OCI-LY1 (cell line): Measurements from ENCODE around the gene RANBP17.

Experiments used
- H2AFZ ChIP-seq: fragments of 200-600 bp; sonication (generic), shearing (Covaris generic); 2 replicates; pipeline ENCODE4 v1.6.0; 2014; ENCODE audit warnings: antibody characterized with exemption, mild to moderate bottlenecking, low read length
- H3F3A ChIP-seq: fragments of 200-600 bp; sonication (generic), shearing (Covaris generic); 2 replicates; pipeline ENCODE4 v1.6.0; 2014; ENCODE audit warnings: mild to moderate bottlenecking, antibody characterized with exemption, low read length, moderate library complexity; ENCODE audit not compliant: insufficient read depth
- H3K27ac ChIP-seq: fragments of 200-600 bp; sonication (generic); 2 replicates; pipeline ENCODE4 v1.5.1; 2014; ENCODE audit warnings: low read length, mixed run types, mild to moderate bottlenecking, low read depth; ENCODE audit not compliant: poor library complexity, severe bottlenecking
- H3K27me3 ChIP-seq: fragments of 200-600 bp; sonication (generic); 2 replicates; pipeline ENCODE4 v1.6.0; 2014; ENCODE audit warnings: antibody characterized with exemption, mild to moderate bottlenecking, low read length, moderate library complexity; ENCODE audit not compliant: insufficient read depth
- H3K36me3 ChIP-seq: fragments of 200-600 bp; sonication (generic); 2 replicates; pipeline ENCODE4 v1.6.1; 2014; ENCODE audit warnings: mild to moderate bottlenecking, antibody characterized with exemption, low read length, moderate library complexity, mixed read lengths; ENCODE audit not compliant: insufficient read depth
- H3K4me1 ChIP-seq: fragments of 200-600 bp; sonication (generic); 2 replicates; pipeline ENCODE4 v1.5.1; 2014; ENCODE audit warnings: mild to moderate bottlenecking, low read length, moderate library complexity; ENCODE audit not compliant: insufficient read depth, severe bottlenecking
- H3K4me2 ChIP-seq: fragments of 200-600 bp; sonication (generic), shearing (Covaris generic); 2 replicates; pipeline ENCODE4 v1.6.1; 2014; ENCODE audit warnings: low read length
- H3K4me3 ChIP-seq: fragments of 200-600 bp; sonication (generic); 2 replicates; pipeline ENCODE4 v1.5.1; 2014; ENCODE audit warnings: low read length, low read depth, mild to moderate bottlenecking, mixed read lengths; ENCODE audit not compliant: poor library complexity, severe bottlenecking
- H3K79me2 ChIP-seq: fragments of 200-600 bp; shearing (Covaris generic); 2 replicates; pipeline ENCODE4 v1.6.1; 2016; ENCODE audit warnings: mixed run types, low read length, mixed read lengths; ENCODE audit not compliant: insufficient read depth
- H3K9ac ChIP-seq: fragments of 200-600 bp; sonication (generic), shearing (Covaris generic); 2 replicates; pipeline ENCODE4 v1.6.1; 2014; ENCODE audit warnings: mild to moderate bottlenecking, low read length, mixed read lengths
- H3K9me2 ChIP-seq: fragments of 200-600 bp; sonication (generic), shearing (Covaris generic); 2 replicates; pipeline ENCODE4 v1.6.1; 2014; ENCODE audit warnings: low read depth, mild to moderate bottlenecking, low read length, mixed read lengths
- H3K9me3 ChIP-seq: fragments of 200-600 bp; shearing (Covaris generic); 2 replicates; pipeline ENCODE4 v1.6.1; 2014; ENCODE audit warnings: low read length, mixed read lengths
- H4K20me1 ChIP-seq: fragments of 200-600 bp; sonication (generic), shearing (Covaris generic); 2 replicates; pipeline ENCODE4 v1.6.0; 2016; ENCODE audit warnings: mild to moderate bottlenecking, low read length; ENCODE audit not compliant: insufficient read depth
- CTCF ChIP-seq: fragments of 200-600 bp; sonication (generic), shearing (Covaris generic); IDR thresholded peaks from 2 replicates; pipeline ENCODE4 v1.5.1; 2017; ENCODE audit warnings: mild to moderate bottlenecking, antibody characterized with exemption, low read length, moderate library complexity, mixed read lengths
- EZH2 ChIP-seq: fragments of 200-600 bp; sonication (generic), shearing (Covaris generic); IDR thresholded peaks from 2 replicates; pipeline ENCODE4 v1.8.0; 2017; ENCODE audit warnings: borderline replicate concordance, mixed run types, mild to moderate bottlenecking, antibody characterized with exemption, low read length, moderate library complexity, mixed read lengths

RANBP17 gene

DNA sequence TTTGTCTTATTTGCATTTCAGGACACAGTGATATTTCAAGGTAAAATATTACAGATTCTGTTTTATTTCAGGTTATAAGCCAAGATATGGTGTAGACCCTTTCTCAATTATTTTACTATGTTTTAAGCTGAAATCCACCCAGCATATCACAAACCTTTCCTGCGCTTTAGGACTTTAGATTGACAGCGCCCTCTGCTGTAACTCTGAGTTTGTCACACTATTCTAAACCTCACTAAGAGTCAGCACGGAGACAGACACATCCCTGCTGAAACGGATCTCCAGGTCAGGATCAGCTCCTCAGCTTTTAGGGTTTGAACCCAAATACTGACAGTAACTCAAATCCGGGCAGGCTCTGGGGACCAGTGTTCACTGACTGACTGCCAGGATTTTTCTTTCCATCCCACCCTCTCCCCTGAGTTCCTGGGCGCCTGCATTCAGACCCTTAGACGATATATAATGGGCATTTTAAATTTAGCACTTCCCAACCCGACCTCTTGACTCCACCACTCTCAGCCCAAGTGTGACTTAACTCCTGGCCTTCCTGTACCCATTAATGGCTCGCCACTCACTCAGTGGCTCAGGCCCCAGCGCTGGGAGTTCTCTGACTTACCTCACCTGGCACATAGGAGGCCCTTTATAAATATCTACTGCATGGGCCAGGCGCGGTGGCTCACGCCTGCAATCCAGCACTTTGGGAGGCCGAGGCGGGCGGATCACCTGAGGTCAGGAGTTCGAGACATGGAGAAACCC lies 480.7 kb downstream of the RANBP17 start:
- no peaks in the 10 kb centered on the region for H3K79me2 ChIP-seq
- no peaks in the 10 kb centered on the region for H4K20me1 ChIP-seq
- no peaks in the 10 kb centered on the region for H3K9me2 ChIP-seq
- no peak for TF ChIP-seq EZH2
- TF ChIP-seq CTCF = peak; percentile 71
- no peak overlapping the region for H3K27ac ChIP-seq
- H3K4me1 ChIP-seq = no peaks in the 10 kb centered on the region
- H3K9me3 ChIP-seq = no peaks in the 10 kb centered on the region
- H2AFZ ChIP-seq = no peak overlapping the region
- no peak overlapping the region for H3K4me2 ChIP-seq
- H3K36me3 ChIP-seq = no peaks in the 10 kb centered on the region
- no peak overlapping the region for H3K4me3 ChIP-seq
- no peak overlapping the region for H3K9ac ChIP-seq
- no peaks in the 10 kb centered on the region for H3F3A ChIP-seq
- H3K27me3 ChIP-seq = no peaks in the 10 kb centered on the region

GRCh38 chr5:171344936-171345608 lies 483.3 kb downstream of the RANBP17 start:
- no peaks in the 10 kb centered on the region for H3K36me3 ChIP-seq
- H3K9me2 ChIP-seq = no peaks in the 10 kb centered on the region
- H4K20me1 ChIP-seq = no peaks in the 10 kb centered on the region
- no peak overlapping the region for H2AFZ ChIP-seq
- H3K27ac ChIP-seq = no peak overlapping the region
- H3K27me3 ChIP-seq = no peaks in the 10 kb centered on the region
- no peaks in the 10 kb centered on the region for H3K9me3 ChIP-seq
- no peaks in the 10 kb centered on the region for H3F3A ChIP-seq
- H3K4me3 ChIP-seq = no peak overlapping the region
- no peaks in the 10 kb centered on the region for H3K79me2 ChIP-seq
- no peak for TF ChIP-seq EZH2
- no peak for TF ChIP-seq CTCF
- H3K4me2 ChIP-seq = no peak overlapping the region
- no peaks in the 10 kb centered on the region for H3K4me1 ChIP-seq
- no peak overlapping the region for H3K9ac ChIP-seq
